Glutamatergic neuron (in vitro differentiated cells): ENCODE measurements around the gene BANK1. TPM values are rescaled to one million over a fixed set of nuclear protein-coding genes. Genes with fewer than 3 reads are reported as not detected.
A peak's percentile ranks its signal among the peaks of the same experiment; 100 is the strongest.

Experiments
- DNase-seq: peaks from one replicate; pipeline ENCODE4 v3.0.0; 2022
- H3K27ac Mint-ChIP-seq: one replicate; pipeline ENCODE4 v1.8.0; 2020; ENCODE audit warnings: mild to moderate bottlenecking, mixed read lengths, inconsistent platforms; ENCODE audit not compliant: unreplicated experiment
- H3K27me3 Mint-ChIP-seq: one replicate; pipeline ENCODE4 v1.8.0; 2020; ENCODE audit warnings: mild to moderate bottlenecking, moderate library complexity, mixed read lengths, inconsistent platforms; ENCODE audit not compliant: unreplicated experiment
- H3K36me3 Mint-ChIP-seq: one replicate; pipeline ENCODE4 v1.8.0; 2020; ENCODE audit warnings: mild to moderate bottlenecking, mixed read lengths, inconsistent platforms; ENCODE audit not compliant: unreplicated experiment
- H3K4me1 Mint-ChIP-seq: one replicate; pipeline ENCODE4 v1.8.0; 2020; ENCODE audit warnings: mild to moderate bottlenecking, low read depth, mixed read lengths, inconsistent platforms; ENCODE audit not compliant: unreplicated experiment
- H3K4me3 Mint-ChIP-seq: one replicate; pipeline ENCODE4 v1.8.0; 2020; ENCODE audit warnings: mild to moderate bottlenecking, mixed read lengths, inconsistent platforms; ENCODE audit not compliant: unreplicated experiment
- H3K9me3 Mint-ChIP-seq: one replicate; pipeline ENCODE4 v1.8.0; 2020; ENCODE audit warnings: mild to moderate bottlenecking, moderate library complexity, mixed read lengths, inconsistent platforms; ENCODE audit not compliant: unreplicated experiment
- CTCF ChIP-seq: fragments of 200-600 bp; sonication (generic); IDR thresholded peaks from one replicate; pipeline ENCODE4 v1.5.0; 2021; ENCODE audit not compliant: partially characterized antibody, unreplicated experiment
- total RNA-seq: library from RNA; stranded (reverse); fragmentation: NEBNext Ultra II Directional; extraction: Animal tissue kit (Norgen Biotek cat#: 25700); gene quantifications from one replicate; pipeline ENCODE4 v1.2.1, GENCODE V29; 2021; ENCODE audit not compliant: unreplicated experiment

The BANK1 gene
- total RNA-seq, 1 donor from 2014 or later = not detected

DNA sequence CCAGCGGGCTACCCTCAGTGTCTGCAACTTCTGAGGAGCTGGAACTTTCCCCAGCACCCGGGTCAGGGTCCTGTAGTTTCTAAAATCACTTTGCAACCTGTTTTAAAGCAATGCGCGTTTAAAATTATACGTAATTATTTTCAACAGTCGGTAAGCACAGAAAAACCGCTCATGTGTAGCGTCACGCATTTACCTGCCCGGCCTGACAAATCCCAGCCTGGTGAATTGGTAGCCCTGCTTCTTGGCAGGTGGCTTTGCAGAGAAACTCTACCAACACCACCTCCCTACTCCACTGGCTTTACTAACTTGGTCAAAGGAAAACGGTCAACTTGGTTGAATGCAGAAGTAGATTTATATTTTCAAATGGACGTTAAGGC is 640 bp downstream of the BANK1 start:
- Mint-ChIP-seq H3K27ac (no peak overlapping the region), H3K36me3 (peaks cover 4% of the 10 kb centered on the region), H3K27me3 (no peaks in the 10 kb centered on the region), H3K9me3 (no peaks in the 10 kb centered on the region), H3K4me3 (peak overlapping the region; percentile 84), H3K4me1 (no peaks in the 10 kb centered on the region)
- no peak for DNase-seq
- TF ChIP-seq CTCF = no peak

DNA sequence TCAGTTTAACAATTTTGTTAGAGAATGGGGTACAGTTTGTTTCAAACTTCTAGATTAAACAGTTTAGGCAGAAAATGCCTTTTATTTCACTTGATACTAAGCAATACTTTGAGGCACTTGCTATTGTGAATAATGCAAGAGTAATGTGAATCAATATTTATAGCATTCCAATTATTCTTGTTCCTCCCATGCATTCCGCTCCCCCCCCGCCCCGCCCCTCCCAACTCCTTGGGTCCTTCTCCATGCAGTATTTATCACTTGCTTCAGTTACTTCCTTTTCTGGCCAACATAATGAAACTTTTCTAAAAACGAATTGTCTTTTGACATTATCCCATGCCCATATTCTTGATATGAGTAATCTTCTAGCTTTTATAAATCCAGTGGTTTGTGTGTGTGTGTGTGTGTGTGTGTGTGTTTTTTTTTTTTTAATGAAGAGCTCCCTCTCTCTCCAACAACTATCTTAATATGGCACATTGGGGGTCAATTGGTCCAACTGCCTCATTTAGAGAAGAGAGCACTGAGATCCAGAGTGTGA is 1.6 kb downstream of the BANK1 start:
- Mint-ChIP-seq H3K9me3 (no peaks in the 10 kb centered on the region), H3K27me3 (no peaks in the 10 kb centered on the region), H3K4me1 (no peaks in the 10 kb centered on the region), H3K27ac (no peak overlapping the region), H3K4me3 (no peak overlapping the region), H3K36me3 (peaks cover 3% of the 10 kb centered on the region)
- TF ChIP-seq CTCF = no peak
- no peak for DNase-seq

DNA sequence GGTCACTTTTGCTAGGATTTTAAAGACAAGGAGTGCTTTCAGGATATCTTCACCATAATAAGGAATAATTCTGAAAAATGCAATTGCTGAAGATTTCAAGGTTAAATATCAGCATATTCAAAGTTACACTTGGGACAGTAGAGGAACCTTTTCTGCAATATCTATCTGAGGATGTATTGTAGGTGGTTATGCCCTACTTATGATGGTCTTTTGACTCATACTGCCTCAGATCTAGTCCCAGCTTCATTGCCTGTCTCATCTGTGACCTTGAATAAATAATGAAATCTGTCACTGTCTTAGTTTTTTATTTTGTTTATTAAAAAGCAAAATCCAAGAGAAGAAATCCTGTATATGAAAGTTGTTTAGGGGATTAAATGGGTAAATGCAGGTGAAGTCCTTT is 2.9 kb downstream of the BANK1 start:
- Mint-ChIP-seq H3K27me3 (no peaks in the 10 kb centered on the region), H3K9me3 (peaks cover 1% of the 10 kb centered on the region), H3K4me3 (no peak overlapping the region), H3K27ac (no peak overlapping the region), H3K36me3 (no peaks in the 10 kb centered on the region), H3K4me1 (no peaks in the 10 kb centered on the region)
- no peak for TF ChIP-seq CTCF
- DNase-seq = no peak

DNA sequence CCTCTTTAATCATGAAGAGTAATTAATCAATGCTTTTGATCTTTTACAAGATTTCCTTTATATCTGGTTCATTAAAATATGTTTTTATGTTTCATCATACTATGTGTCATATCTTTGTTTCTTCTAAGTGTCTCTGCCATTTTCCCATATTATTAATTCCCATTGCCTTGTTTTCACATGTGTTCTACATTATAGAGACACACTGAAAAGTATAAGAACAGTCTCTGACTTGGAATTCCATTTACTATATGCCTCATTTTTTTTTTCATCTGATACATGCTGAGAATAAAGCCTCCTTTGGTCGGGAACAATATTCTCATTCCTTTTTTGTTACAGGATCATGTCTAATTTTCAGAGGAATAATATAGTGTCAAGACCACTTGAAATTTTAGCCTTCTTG is 4.3 kb downstream of the BANK1 start:
- no peak for TF ChIP-seq CTCF
- H3K4me1 Mint-ChIP-seq = no peaks in the 10 kb centered on the region
- no peak for DNase-seq
- no peak overlapping the region for H3K4me3 Mint-ChIP-seq
- no peaks in the 10 kb centered on the region for H3K27me3 Mint-ChIP-seq
- H3K36me3 Mint-ChIP-seq = no peaks in the 10 kb centered on the region
- H3K27ac Mint-ChIP-seq = no peak overlapping the region
- peaks cover 1% of the 10 kb centered on the region for H3K9me3 Mint-ChIP-seq

DNA sequence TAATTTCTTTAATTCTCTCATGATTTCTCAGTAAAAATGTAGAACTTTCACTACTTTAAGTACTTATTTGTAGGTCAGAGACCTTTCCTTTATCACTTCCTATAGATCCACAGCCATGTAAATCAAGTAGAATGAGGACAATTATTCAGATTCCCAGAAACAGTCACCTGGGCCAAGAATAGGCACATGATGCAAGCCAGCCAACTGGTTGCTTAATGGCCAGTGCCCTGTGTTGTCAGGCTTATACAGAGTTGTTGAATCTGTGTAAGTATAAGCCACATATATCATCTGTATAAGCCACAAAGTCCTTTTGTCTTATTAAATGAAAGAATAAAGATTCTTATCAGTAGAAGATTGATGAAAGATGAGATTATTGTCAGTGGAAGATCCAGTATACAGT is 5.2 kb downstream of the BANK1 start:
- no peak overlapping the region for H3K27ac Mint-ChIP-seq
- no peaks in the 10 kb centered on the region for H3K27me3 Mint-ChIP-seq
- H3K36me3 Mint-ChIP-seq = no peaks in the 10 kb centered on the region
- no peak overlapping the region for H3K4me3 Mint-ChIP-seq
- no peak for DNase-seq
- H3K9me3 Mint-ChIP-seq = peaks cover 1% of the 10 kb centered on the region
- H3K4me1 Mint-ChIP-seq = no peaks in the 10 kb centered on the region
- no peak for TF ChIP-seq CTCF
